ENCODE data around the gene SMIM41. TPM values are rescaled to one million over a fixed set of nuclear protein-coding genes. Genes with fewer than 3 reads are reported as not detected.

SMIM41 gene
- polyA plus RNA-seq, 3 donors from 2014 or later = not detected

DNA sequence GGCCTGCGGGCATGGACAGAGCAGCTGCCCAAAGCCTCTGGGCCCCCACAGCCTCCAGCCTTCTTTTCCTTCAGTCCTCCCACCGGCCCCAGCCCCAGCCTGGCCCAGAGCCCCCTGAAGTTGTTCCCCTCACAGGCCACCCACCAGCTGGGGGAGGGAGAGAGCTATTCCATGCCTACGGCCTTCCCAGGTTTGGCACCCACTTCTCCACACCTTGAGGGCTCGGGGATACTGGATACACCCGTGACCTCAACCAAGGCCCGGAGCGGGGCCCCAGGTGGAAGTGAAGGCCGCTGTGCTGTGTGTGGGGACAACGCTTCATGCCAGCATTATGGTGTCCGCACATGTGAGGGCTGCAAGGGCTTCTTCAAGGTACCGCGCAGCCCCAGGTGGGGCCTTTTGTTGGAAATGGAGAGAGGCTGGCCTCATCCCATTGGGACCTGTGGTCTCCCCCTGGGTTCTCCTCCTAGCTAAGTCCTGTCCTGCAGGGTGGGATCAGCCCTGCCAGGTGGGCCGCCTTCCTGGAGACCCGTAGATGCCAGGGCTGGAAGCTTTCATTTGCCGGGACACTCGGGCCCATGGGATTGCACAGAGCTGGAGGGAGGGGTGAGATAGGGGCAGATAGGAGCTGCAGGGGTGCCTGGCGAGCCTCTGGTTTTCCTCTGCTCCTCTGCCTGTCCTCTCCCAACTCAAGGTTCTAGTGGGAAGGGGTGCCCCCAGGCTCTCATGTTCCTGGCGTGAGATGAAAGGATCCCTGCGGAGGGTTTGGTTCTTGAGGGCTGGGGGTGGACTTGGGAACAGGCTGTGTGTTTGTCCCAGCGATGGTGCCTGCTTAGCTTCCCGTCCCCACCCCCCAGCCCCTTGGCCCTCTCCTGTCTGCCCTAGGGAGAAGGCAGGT lies 24.4 kb upstream of the SMIM41 start:
- peak overlapping the region in 1 of 6 donors; percentile 24 for H3K27ac Mint-ChIP-seq
- H3K9me3 Mint-ChIP-seq = no peaks in the 10 kb centered on the region
- no peaks in the 10 kb centered on the region for H3K36me3 Mint-ChIP-seq
- peaks cover 0 to 23% (median 6%) of the 10 kb centered on the region in 3 donors for H3K27me3 Mint-ChIP-seq (ENCODE audit: low read depth in 3 of 3)
- H3K4me3 Mint-ChIP-seq = no peak overlapping the region
- H3K4me1 Mint-ChIP-seq = peaks cover 19 to 21% of the 10 kb centered on the region in 2 donors
- DNase-seq = no peak

- DNase-seq = no peak
- Mint-ChIP-seq H3K27me3 (ENCODE audit: low read depth in 3 of 3) (peaks cover 0 to 15% (median 6%) of the 10 kb centered on the region in 3 donors), H3K27ac (no peak overlapping the region), H3K36me3 (no peaks in the 10 kb centered on the region), H3K4me1 (peaks cover 13 to 15% of the 10 kb centered on the region in 2 donors), H3K4me3 (no peak overlapping the region), H3K9me3 (no peaks in the 10 kb centered on the region)
Measured at GRCh38 chr12:52055731-52056711, 23.5 kb upstream of the SMIM41 start.

DNA sequence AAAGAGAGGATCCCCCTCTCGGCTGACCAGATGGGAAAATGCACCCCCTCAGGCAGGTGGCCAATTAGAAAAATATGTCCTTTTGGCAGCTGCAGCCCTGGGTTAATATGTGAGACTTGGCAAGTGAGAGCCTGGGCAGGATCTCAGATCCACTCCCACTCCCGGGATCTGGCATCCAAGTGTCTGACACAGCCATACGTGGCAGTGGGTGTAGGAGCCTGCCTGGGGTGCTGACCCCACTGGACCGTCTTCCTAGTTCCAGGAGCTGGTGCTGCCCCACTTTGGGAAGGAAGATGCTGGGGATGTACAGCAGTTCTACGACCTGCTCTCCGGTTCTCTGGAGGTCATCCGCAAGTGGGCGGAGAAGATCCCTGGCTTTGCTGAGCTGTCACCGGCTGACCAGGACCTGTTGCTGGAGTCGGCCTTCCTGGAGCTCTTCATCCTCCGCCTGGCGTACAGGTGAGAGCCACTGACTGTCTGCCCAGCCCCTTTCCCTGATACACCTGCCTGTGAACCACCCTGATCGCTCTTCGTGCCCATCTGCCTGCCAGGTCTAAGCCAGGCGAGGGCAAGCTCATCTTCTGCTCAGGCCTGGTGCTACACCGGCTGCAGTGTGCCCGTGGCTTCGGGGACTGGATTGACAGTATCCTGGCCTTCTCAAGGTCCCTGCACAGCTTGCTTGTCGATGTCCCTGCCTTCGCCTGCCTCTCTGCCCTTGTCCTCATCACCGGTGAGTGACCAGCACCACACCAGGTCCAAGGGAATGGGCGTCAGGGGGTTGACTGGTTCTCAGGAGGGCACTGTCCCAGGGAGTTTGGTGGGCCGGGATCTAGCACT lies 22.5 kb upstream of the SMIM41 start:
- Mint-ChIP-seq H3K27me3 (ENCODE audit: low read depth in 3 of 3) (peaks cover 0 to 5% (median 1%) of the 10 kb centered on the region in 3 donors), H3K27ac (no peak overlapping the region), H3K9me3 (no peaks in the 10 kb centered on the region), H3K4me1 (peaks cover 6 to 7% of the 10 kb centered on the region in 2 donors), H3K36me3 (no peaks in the 10 kb centered on the region), H3K4me3 (no peak overlapping the region)
- DNase-seq = no peak

GRCh38 chr12:52057638-52058576 lies 21.6 kb upstream of the SMIM41 start:
- no peak for DNase-seq
- Mint-ChIP-seq H3K27me3 (ENCODE audit: low read depth in 3 of 3) (peaks cover 0 to 1% (median 1%) of the 10 kb centered on the region in 3 donors), H3K4me1 (no peaks in the 10 kb centered on the region), H3K27ac (no peak overlapping the region), H3K9me3 (no peaks in the 10 kb centered on the region), H3K36me3 (no peaks in the 10 kb centered on the region), H3K4me3 (no peak overlapping the region)

DNA sequence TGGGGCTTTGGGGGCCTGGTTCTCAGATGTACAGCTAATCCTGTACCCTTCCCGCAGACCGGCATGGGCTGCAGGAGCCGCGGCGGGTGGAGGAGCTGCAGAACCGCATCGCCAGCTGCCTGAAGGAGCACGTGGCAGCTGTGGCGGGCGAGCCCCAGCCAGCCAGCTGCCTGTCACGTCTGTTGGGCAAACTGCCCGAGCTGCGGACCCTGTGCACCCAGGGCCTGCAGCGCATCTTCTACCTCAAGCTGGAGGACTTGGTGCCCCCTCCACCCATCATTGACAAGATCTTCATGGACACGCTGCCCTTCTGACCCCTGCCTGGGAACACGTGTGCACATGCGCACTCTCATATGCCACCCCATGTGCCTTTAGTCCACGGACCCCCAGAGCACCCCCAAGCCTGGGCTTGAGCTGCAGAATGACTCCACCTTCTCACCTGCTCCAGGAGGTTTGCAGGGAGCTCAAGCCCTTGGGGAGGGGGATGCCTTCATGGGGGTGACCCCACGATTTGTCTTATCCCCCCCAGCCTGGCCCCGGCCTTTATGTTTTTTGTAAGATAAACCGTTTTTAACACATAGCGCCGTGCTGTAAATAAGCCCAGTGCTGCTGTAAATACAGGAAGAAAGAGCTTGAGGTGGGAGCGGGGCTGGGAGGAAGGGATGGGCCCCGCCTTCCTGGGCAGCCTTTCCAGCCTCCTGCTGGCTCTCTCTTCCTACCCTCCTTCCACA lies 20.7 kb upstream of the SMIM41 start:
- H3K27ac Mint-ChIP-seq = no peak overlapping the region
- no peaks in the 10 kb centered on the region for H3K9me3 Mint-ChIP-seq
- peaks cover 1 to 2% (median 1%) of the 10 kb centered on the region in 3 donors for H3K27me3 Mint-ChIP-seq (ENCODE audit: low read depth in 3 of 3)
- no peak for DNase-seq
- H3K36me3 Mint-ChIP-seq = no peaks in the 10 kb centered on the region
- no peaks in the 10 kb centered on the region for H3K4me1 Mint-ChIP-seq
- no peak overlapping the region for H3K4me3 Mint-ChIP-seq

- Mint-ChIP-seq H3K36me3 (no peaks in the 10 kb centered on the region), H3K4me3 (no peak overlapping the region), H3K27me3 (ENCODE audit: low read depth in 3 of 3) (peaks cover 1 to 6% (median 2%) of the 10 kb centered on the region in 3 donors), H3K4me1 (no peaks in the 10 kb centered on the region), H3K27ac (peak overlapping the region in 1 of 6 donors; percentile 17), H3K9me3 (no peaks in the 10 kb centered on the region)
- no peak for DNase-seq
Measured at GRCh38 chr12:52059582-52060497, 19.7 kb upstream of the SMIM41 start.

- H3K36me3 Mint-ChIP-seq = no peaks in the 10 kb centered on the region
- no peak for DNase-seq
- peaks cover 1 to 8% (median 6%) of the 10 kb centered on the region in 3 donors for H3K27me3 Mint-ChIP-seq (ENCODE audit: low read depth in 3 of 3)
- H3K27ac Mint-ChIP-seq = no peak overlapping the region
- H3K4me3 Mint-ChIP-seq = no peak overlapping the region
- no peaks in the 10 kb centered on the region for H3K4me1 Mint-ChIP-seq
- H3K9me3 Mint-ChIP-seq = no peaks in the 10 kb centered on the region
Measured at GRCh38 chr12:52060498-52061177, 18.9 kb upstream of the SMIM41 start.

DNA sequence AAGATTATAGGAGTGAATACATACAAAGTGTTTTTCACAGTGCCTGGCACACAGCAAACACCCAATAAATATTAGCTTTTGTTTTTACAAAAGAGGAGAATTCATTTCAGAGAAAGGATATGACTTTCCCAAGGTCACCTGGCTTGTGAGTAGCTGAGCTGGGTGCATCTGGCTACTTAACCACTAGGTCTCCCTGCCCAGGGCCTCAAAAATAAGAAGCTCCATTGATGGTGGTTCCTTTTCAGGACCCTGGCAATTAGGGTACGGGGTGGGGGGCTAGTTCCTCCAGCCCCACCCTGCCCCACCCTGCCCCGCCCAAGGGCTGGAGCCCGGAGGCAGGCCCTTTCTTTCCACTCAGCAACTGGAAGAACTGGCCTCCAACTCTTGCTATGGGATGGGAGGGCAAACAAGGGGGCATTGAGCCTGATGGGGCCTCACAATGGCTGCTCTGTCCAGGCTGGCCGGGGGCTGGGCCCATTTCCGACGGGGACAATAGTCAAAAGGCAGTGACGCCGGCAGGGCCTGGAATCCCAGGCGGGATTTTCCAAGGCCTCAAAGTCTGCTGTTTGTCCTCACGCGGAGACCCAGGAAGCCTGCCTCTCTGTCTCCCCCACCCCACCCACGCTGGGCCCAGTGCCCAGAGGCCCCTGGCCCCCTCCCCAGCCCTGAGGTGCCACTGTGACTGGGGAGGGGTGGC lies 17.9 kb upstream of the SMIM41 start:
- peaks cover 1 to 10% (median 8%) of the 10 kb centered on the region in 3 donors for H3K27me3 Mint-ChIP-seq (ENCODE audit: low read depth in 3 of 3)
- H3K9me3 Mint-ChIP-seq = no peaks in the 10 kb centered on the region
- no peak overlapping the region for H3K27ac Mint-ChIP-seq
- H3K4me1 Mint-ChIP-seq = no peaks in the 10 kb centered on the region
- no peak for DNase-seq
- H3K36me3 Mint-ChIP-seq = no peaks in the 10 kb centered on the region
- H3K4me3 Mint-ChIP-seq = no peak overlapping the region

DNA sequence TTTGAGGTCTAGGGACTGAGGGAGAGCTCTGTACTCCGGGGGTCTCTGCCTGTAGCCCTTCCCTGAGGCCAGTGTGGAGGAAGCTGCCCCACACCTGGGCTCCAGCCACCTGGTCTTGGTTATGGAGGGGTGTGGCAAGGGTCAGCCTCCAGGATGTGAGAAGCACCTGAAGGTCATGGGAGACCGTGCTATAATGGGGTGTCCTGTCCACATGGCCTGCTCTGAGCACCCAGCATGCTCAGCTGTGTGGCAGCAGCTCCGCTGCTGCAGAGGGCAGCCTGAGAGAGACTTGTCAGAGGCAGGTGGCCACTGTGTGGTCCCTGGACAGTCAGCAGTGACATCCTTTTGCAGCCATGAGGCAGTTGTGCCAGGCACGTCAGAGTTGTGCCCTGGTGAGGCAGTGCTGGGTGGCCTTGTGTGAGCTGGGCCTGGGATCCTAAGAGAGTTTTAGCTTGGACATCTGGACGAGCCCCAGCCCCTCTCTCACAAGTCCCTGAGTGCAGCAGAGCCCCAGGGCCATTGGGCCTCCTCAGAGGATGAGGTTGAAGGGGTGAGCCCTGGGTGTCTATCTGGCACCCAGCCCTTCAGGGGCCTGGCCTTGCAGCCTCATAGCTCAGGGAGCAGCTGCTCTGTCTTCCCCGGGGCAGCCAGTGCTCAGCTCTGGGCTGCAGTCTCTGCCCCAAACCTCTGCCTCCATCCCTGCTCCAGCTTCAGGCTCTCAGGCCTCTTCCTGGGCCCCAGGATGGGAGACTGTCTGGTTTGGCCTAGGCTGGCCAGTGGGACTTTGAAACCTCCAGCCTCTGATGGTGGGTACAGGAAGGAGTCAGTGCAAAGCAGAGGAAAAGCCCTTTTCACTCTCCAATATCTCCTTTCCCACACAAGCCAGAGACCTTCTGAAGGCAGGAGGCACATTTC lies 17.1 kb upstream of the SMIM41 start:
- Mint-ChIP-seq H3K27me3 (ENCODE audit: low read depth in 3 of 3) (peaks cover 3 to 10% (median 8%) of the 10 kb centered on the region in 3 donors), H3K9me3 (no peaks in the 10 kb centered on the region), H3K36me3 (no peaks in the 10 kb centered on the region), H3K4me1 (peaks cover 0 to 1% of the 10 kb centered on the region in 2 donors), H3K4me3 (no peak overlapping the region), H3K27ac (no peak overlapping the region)
- no peak for DNase-seq
